Smooth muscle cell (in vitro differentiated cells): ENCODE results near the gene SMYD3. TPM values are rescaled to one million over a fixed set of nuclear protein-coding genes. Genes with fewer than 3 reads are reported as not detected.

ENCODE experiments used
- DNase-seq: peaks from one replicate; lab custom pipeline; 2025; ENCODE audit not compliant: unreplicated experiment; lab: John Stamatoyannopoulos, UW
- H2AFZ ChIP-seq: fragments of 200-600 bp; sonication (generic); 2 replicates; pipeline ENCODE4 v1.6.0; 2016; ENCODE audit warnings: antibody characterized with exemption, low read depth, mild to moderate bottlenecking
- H3F3A ChIP-seq: fragments of 200-600 bp; sonication (generic); 2 replicates; pipeline ENCODE4 v1.6.0; 2017; ENCODE audit warnings: antibody characterized with exemption, low read depth
- H3K27ac ChIP-seq: fragments of 200-600 bp; sonication (generic); 2 replicates; pipeline ENCODE4 v1.5.1; 2016; ENCODE audit warnings: low read depth, mild to moderate bottlenecking
- H3K27me3 ChIP-seq: fragments of 200-600 bp; sonication (generic); 2 replicates; pipeline ENCODE4 v1.6.1; 2016; ENCODE audit warnings: low read depth, mild to moderate bottlenecking
- H3K36me3 ChIP-seq: fragments of 200-600 bp; sonication (generic); 2 replicates; pipeline ENCODE4 v1.5.1; 2016; ENCODE audit warnings: low read depth
- H3K4me1 ChIP-seq: fragments of 200-600 bp; sonication (generic); 2 replicates; pipeline ENCODE4 v1.5.1; 2016; ENCODE audit warnings: low read depth
- H3K4me2 ChIP-seq: fragments of 200-600 bp; sonication (generic); 2 replicates; pipeline ENCODE4 v1.6.0; 2016; ENCODE audit warnings: mild to moderate bottlenecking
- H3K4me3 ChIP-seq: fragments of 200-600 bp; sonication (generic); 2 replicates; pipeline ENCODE4 v1.5.1; 2016; ENCODE audit warnings: mild to moderate bottlenecking
- H3K79me2 ChIP-seq: fragments of 200-600 bp; sonication (generic); 2 replicates; pipeline ENCODE4 v1.6.0; 2016; ENCODE audit warnings: low read depth, mild to moderate bottlenecking
- H3K9ac ChIP-seq: fragments of 200-600 bp; sonication (generic); 2 replicates; pipeline ENCODE4 v1.6.0; 2016; ENCODE audit warnings: low read depth
- H3K9me3 ChIP-seq: fragments of 200-600 bp; sonication (generic); replicated peaks from 2 replicates; pipeline ENCODE4 v1.5.1; 2016; ENCODE audit warnings: low read depth
- H4K20me1 ChIP-seq: fragments of 200-600 bp; sonication (generic); 2 replicates; pipeline ENCODE4 v1.6.0; 2016; ENCODE audit warnings: low read depth
- WGBS: methylation state at CpG from one replicate; pipeline ENCODE4 v1.1.7; 2016; ENCODE audit warnings: low lambda C conversion rate; 5-methylcytosine and 5-hydroxymethylcytosine counted together
- polyA plus RNA-seq: library from polyadenylated mRNA; unstranded; fragments of >200 nt; fragmentation: Nextera tagmentation; extraction: Ambion mirVana; gene quantifications from 2 replicates; pipeline ENCODE4 v1.2.1, GENCODE V29; 2016
- total RNA-seq: library from RNA; depleted of rRNA; stranded (reverse); fragments of >200 nt; gene quantifications from 2 replicates; pipeline ENCODE4 v1.2.3, GENCODE V29; 2014
- TF ChIP-seq, protein P1 (sequence below): fragments of 200-600 bp; sonication (generic); IDR thresholded peaks from 2 replicates; pipeline ENCODE4 v1.5.1; 2017; ENCODE audit warnings: borderline replicate concordance, mild to moderate bottlenecking, antibody characterized with exemption; ENCODE audit not compliant: insufficient read depth, poor library complexity, severe bottlenecking

SMYD3 gene
- total and polyA plus RNA-seq, 2 experiments from 2014 or later: 162 to 301 TPM

DNA sequence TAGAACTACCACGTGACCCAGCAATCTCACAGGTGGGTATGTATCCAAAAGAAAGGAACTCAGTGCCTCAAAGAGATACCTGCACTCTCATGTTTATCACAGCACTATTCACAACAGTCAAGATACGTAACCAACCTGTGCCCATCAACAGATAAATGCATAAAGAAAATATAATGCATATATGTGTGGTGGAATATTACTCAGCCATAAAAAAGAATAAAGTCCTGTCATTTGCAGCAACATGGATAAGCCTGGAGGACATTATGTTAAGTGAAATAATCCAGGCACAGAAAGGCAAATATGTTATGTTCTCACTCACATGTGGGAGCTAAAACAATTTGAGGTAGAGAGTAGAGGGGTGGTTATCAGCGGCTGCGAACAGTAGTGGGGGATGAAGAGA is 413.8 kb downstream of the SMYD3 start:
- 98% methylated on average over 4 of the region's 4 CpGs for WGBS

DNA sequence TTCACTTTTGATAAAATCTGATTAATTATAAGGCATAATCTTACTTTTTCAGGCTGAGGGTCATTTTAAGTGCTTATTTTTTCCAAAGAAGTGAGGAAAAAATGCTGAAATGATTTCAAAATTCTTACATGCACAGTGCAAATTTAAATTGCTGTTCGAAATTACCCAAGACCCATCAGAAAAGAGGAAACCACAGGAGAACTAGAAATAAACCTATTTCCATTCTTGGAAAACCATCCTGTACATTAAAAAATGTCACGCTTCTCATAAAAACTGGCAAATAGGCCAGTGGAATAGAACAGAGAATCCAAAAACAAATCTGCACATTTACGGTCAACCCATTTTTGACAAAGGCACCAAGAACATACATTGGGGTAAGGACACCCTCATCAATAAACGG is 414.9 kb downstream of the SMYD3 start:
- no peaks in the 10 kb centered on the region for H4K20me1 ChIP-seq
- H3K9ac ChIP-seq: no peak overlapping the region
- no peaks in the 10 kb centered on the region for H3K79me2 ChIP-seq
- no peaks in the 10 kb centered on the region for H3F3A ChIP-seq
- H3K4me2 ChIP-seq: no peak overlapping the region
- H3K27me3 ChIP-seq: no peaks in the 10 kb centered on the region
- no peak for DNase-seq
- TF ChIP-seq, protein P1, sequence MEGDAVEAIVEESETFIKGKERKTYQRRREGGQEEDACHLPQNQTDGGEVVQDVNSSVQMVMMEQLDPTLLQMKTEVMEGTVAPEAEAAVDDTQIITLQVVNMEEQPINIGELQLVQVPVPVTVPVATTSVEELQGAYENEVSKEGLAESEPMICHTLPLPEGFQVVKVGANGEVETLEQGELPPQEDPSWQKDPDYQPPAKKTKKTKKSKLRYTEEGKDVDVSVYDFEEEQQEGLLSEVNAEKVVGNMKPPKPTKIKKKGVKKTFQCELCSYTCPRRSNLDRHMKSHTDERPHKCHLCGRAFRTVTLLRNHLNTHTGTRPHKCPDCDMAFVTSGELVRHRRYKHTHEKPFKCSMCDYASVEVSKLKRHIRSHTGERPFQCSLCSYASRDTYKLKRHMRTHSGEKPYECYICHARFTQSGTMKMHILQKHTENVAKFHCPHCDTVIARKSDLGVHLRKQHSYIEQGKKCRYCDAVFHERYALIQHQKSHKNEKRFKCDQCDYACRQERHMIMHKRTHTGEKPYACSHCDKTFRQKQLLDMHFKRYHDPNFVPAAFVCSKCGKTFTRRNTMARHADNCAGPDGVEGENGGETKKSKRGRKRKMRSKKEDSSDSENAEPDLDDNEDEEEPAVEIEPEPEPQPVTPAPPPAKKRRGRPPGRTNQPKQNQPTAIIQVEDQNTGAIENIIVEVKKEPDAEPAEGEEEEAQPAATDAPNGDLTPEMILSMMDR: no peak
- no peaks in the 10 kb centered on the region for H3K4me1 ChIP-seq
- no peak overlapping the region for H3K4me3 ChIP-seq
- no peaks in the 10 kb centered on the region for H3K36me3 ChIP-seq
- no peak overlapping the region for H3K27ac ChIP-seq
- no peaks in the 10 kb centered on the region for H3K9me3 ChIP-seq
- WGBS: 100% methylated on average over 4 of the region's 4 CpGs
- H2AFZ ChIP-seq: no peak overlapping the region

More for the DNA sequence above, 413.8 kb downstream of the SMYD3 start:
- no peak for DNase-seq
- Histone ChIP-seq H3K36me3 (no peaks in the 10 kb centered on the region), H3K9me3 (no peaks in the 10 kb centered on the region), H3K9ac (no peak overlapping the region), H3F3A (no peaks in the 10 kb centered on the region), H4K20me1 (no peaks in the 10 kb centered on the region), H3K4me3 (no peak overlapping the region), H3K4me2 (no peak overlapping the region), H3K27ac (no peak overlapping the region), H3K79me2 (no peaks in the 10 kb centered on the region), H3K4me1 (no peaks in the 10 kb centered on the region), H3K27me3 (no peaks in the 10 kb centered on the region), H2AFZ (no peak overlapping the region)
- TF ChIP-seq, protein P1: no peak

DNA sequence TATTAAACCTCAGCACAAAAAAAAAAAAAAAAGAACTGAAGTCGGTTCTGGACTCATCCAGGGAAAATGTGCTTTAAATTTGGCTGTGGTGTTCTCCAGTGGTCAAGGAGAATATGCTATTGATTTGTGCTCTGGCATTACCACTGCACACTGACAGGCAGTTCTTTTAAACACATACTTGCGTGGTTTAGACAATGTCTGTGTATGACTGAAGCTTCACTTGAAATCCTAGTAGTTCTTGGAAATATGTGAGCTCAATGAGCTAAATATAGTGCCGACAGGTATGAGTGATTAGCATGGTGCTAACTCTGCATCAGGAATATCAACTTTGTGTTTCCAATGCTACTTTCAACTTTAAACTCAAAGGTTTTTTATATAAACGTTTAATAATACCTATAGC is 415.6 kb downstream of the SMYD3 start:
- H3K4me3 ChIP-seq: no peak overlapping the region
- no peaks in the 10 kb centered on the region for H3K36me3 ChIP-seq
- H3K9me3 ChIP-seq: no peaks in the 10 kb centered on the region
- H3K4me2 ChIP-seq: no peak overlapping the region
- no peak overlapping the region for H3K27ac ChIP-seq
- 92% methylated on average over 4 of the region's 4 CpGs for WGBS
- TF ChIP-seq, protein P1: no peak
- H3K27me3 ChIP-seq: no peaks in the 10 kb centered on the region
- no peaks in the 10 kb centered on the region for H3K4me1 ChIP-seq
- no peaks in the 10 kb centered on the region for H4K20me1 ChIP-seq
- H2AFZ ChIP-seq: no peak overlapping the region
- H3K79me2 ChIP-seq: no peaks in the 10 kb centered on the region
- no peak overlapping the region for H3K9ac ChIP-seq
- DNase-seq: no peak
- H3F3A ChIP-seq: no peaks in the 10 kb centered on the region

DNA sequence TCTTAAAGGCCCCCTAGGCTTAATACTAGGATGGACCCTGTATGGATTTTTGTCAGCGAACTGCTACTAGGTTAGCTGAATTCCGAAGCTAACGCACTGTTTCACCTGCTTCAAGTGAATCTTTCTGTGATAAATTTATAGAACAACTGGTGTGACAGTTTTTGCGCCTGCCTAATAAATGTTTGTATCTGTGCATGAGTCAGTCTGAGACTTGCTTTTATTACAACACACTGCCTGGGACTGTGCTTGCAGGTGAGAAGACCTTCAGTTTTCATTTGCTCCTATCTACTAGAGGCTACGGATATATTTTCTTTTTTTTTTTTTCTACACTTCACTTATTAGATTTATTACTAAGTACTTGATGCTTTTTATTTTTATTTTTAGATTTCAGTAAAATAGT is 420.9 kb downstream of the SMYD3 start:
- no peak overlapping the region for H3K27ac ChIP-seq
- H3K79me2 ChIP-seq: no peaks in the 10 kb centered on the region
- no peaks in the 10 kb centered on the region for H3K4me1 ChIP-seq
- H3K36me3 ChIP-seq: no peaks in the 10 kb centered on the region
- no peak overlapping the region for H2AFZ ChIP-seq
- H3K4me2 ChIP-seq: no peak overlapping the region
- DNase-seq: no peak
- no peak overlapping the region for H3K9ac ChIP-seq
- H3K9me3 ChIP-seq: no peaks in the 10 kb centered on the region
- H3K4me3 ChIP-seq: no peak overlapping the region
- TF ChIP-seq, protein P1: no peak
- 74% methylated on average over 5 of the region's 5 CpGs for WGBS
- no peaks in the 10 kb centered on the region for H3F3A ChIP-seq
- H4K20me1 ChIP-seq: no peaks in the 10 kb centered on the region
- no peaks in the 10 kb centered on the region for H3K27me3 ChIP-seq
